ENCODE data around the gene ITFG2. TPM values are rescaled to one million over a fixed set of nuclear protein-coding genes. Genes with fewer than 3 reads are reported as not detected.

ITFG2 gene
- total RNA-seq, 4 donors from 2014 or later = 40.6 to 87.9 (median 64.7) TPM

GRCh38 chr12:2805143-2805520 lies 7.3 kb upstream of the ITFG2 start:
- H3K4me1 ChIP-seq = peaks cover 19 to 28% of the 10 kb centered on the region in 2 donors
- TF ChIP-seq CTCF (IDR thresholded peaks at IDR 0.05) (no peak), POLR2A (IDR thresholded peaks at IDR 0.05) (no peak)
- no peak overlapping the region for H3K4me3 ChIP-seq (replicated peaks in 1 of 3)
- H3K9me3 ChIP-seq = no peaks in the 10 kb centered on the region
- H3K27ac ChIP-seq = no peak overlapping the region
- 62 to 65% methylated on average over 2 of the region's 2 CpGs for WGBS, 2 donors
- peaks cover 35 to 38% of the 10 kb centered on the region in 2 donors for H3K36me3 ChIP-seq
- intact Hi-C loops (cut with DNase I) = no loop called here
- H3K27me3 ChIP-seq = no peaks in the 10 kb centered on the region
- DNase-seq = no peak

GRCh38 chr12:2806700-2807099 lies 5.8 kb upstream of the ITFG2 start:
- intact Hi-C loops (cut with DNase I) = no loop called here
- peaks cover 13 to 16% of the 10 kb centered on the region in 2 donors for H3K4me1 ChIP-seq
- no peak for TF ChIP-seq POLR2A (IDR thresholded peaks at IDR 0.05)
- TF ChIP-seq CTCF (IDR thresholded peaks at IDR 0.05) = no peak
- H3K9me3 ChIP-seq = no peaks in the 10 kb centered on the region
- WGBS, 2 donors = 86 to 92% methylated on average over 6 of the region's 6 CpGs
- H3K36me3 ChIP-seq = peaks cover 22 to 26% of the 10 kb centered on the region in 2 donors
- no peak overlapping the region for H3K27ac ChIP-seq
- H3K27me3 ChIP-seq = no peaks in the 10 kb centered on the region
- H3K4me3 ChIP-seq (replicated peaks in 1 of 3) = no peak overlapping the region
- DNase-seq = no peak

GRCh38 chr12:2811801-2812200 lies 667 bp upstream of the ITFG2 start:
- peaks cover 17 to 23% of the 10 kb centered on the region in 2 donors for H3K4me1 ChIP-seq
- DNase-seq = no peak
- intact Hi-C loops (cut with DNase I) = no loop called here
- H3K27me3 ChIP-seq = no peaks in the 10 kb centered on the region
- WGBS, 2 donors = 62 to 74% methylated on average over 5 of the region's 5 CpGs
- H3K36me3 ChIP-seq = no peaks in the 10 kb centered on the region
- no peaks in the 10 kb centered on the region for H3K9me3 ChIP-seq
- H3K4me3 ChIP-seq (replicated peaks in 1 of 3) = peak overlapping the region in 1 of 3 donors; percentile 53
- peak overlapping the region; percentile 96 to 98 (median 97) for H3K27ac ChIP-seq
- no peak for TF ChIP-seq POLR2A (IDR thresholded peaks at IDR 0.05)
- no peak for TF ChIP-seq CTCF (IDR thresholded peaks at IDR 0.05)

- H3K27me3 ChIP-seq = no peaks in the 10 kb centered on the region
- DNase-seq = peak; percentile 36 to 37
- peak overlapping the region; percentile 96 to 98 (median 97) for H3K27ac ChIP-seq
- peaks cover 9% of the 10 kb centered on the region in 2 donors for H3K36me3 ChIP-seq
- peak overlapping the region; percentile 53 to 88 (median 83) for H3K4me3 ChIP-seq (replicated peaks in 1 of 3)
- TF ChIP-seq CTCF (IDR thresholded peaks at IDR 0.05) = peak; percentile 15 to 52 (median 42)
- no peak for TF ChIP-seq POLR2A (IDR thresholded peaks at IDR 0.05)
- H3K9me3 ChIP-seq = no peaks in the 10 kb centered on the region
- intact Hi-C loops (cut with DNase I) = no loop called here
- H3K4me1 ChIP-seq = peaks cover 17 to 23% of the 10 kb centered on the region in 2 donors
- 20 to 21% methylated on average over 10 of the region's 10 CpGs for WGBS, 2 donors
Observed at GRCh38 chr12:2813214-2814185, 1.0 kb downstream of the ITFG2 start.

- Histone ChIP-seq H3K9me3 (no peaks in the 10 kb centered on the region), H3K36me3 (peaks cover 52 to 54% of the 10 kb centered on the region in 2 donors), H3K27ac (no peak overlapping the region), H3K4me3 (replicated peaks in 1 of 3) (no peak overlapping the region), H3K4me1 (peaks cover 0 to 8% of the 10 kb centered on the region in 2 donors), H3K27me3 (no peaks in the 10 kb centered on the region)
- WGBS, 2 donors = 95 to 96% methylated on average over 15 of the region's 15 CpGs
- no peak for DNase-seq
- TF ChIP-seq CTCF (IDR thresholded peaks at IDR 0.05) = no peak
- TF ChIP-seq POLR2A (IDR thresholded peaks at IDR 0.05) = no peak
- intact Hi-C loops (cut with DNase I) = no loop called here
Observed at GRCh38 chr12:2819810-2820209, 7.3 kb downstream of the ITFG2 start.

Measured in thyroid gland (tissue), 4 donors.